Non-pigmented ciliary epithelial cell (primary cell): Measurements from ENCODE around the gene ADGRL4.
"Not testable (repeated sequence)": the region's sequence is repeated elsewhere in the genome, so short reads cannot be mapped to it uniquely, and the experiment has no call there.

ENCODE experiments used
- DNase-seq: peaks from one replicate; pipeline ENCODE4 v3.0.0-alpha.2; 2010; ENCODE audit warnings: low read depth

The ADGRL4 gene

DNA sequence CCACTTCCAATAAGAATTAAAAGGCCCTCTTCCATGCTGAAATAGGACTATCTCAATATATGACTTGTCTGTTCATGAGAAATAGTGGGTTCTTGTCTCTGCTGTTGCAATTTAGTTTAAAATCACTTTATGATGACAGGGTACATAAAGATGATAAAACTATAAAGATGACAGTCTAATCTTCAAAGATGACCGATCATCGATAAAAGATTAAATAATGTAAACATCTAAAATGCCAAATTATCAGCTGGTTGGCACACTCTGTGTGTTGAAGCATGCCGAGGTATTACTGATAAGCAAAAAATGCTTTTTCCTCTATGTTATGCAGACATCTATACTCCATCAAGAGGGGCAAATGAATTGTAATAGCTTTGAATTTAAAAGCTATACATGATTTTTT is 89.5 kb downstream of the ADGRL4 start:
- DNase-seq: no peak

DNA sequence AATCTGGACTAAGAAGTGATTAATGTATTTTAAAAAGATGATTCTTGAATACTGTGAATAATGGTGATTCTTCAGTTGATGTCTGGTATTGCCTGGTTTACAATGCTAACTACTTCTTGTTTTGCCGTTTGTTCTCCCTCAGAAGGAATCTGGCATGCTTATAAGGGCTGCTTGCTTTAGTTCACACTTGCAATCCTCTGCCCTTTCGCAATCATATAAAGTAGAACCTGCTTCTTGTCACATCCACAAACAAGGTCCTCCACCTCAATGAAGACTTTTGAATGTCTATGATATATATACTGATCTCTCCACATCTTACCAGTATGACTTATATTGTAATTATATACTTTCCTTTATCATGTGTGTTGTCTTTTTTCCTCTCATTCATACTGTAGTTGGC is 92.6 kb downstream of the ADGRL4 start:
- no peak for DNase-seq

DNA sequence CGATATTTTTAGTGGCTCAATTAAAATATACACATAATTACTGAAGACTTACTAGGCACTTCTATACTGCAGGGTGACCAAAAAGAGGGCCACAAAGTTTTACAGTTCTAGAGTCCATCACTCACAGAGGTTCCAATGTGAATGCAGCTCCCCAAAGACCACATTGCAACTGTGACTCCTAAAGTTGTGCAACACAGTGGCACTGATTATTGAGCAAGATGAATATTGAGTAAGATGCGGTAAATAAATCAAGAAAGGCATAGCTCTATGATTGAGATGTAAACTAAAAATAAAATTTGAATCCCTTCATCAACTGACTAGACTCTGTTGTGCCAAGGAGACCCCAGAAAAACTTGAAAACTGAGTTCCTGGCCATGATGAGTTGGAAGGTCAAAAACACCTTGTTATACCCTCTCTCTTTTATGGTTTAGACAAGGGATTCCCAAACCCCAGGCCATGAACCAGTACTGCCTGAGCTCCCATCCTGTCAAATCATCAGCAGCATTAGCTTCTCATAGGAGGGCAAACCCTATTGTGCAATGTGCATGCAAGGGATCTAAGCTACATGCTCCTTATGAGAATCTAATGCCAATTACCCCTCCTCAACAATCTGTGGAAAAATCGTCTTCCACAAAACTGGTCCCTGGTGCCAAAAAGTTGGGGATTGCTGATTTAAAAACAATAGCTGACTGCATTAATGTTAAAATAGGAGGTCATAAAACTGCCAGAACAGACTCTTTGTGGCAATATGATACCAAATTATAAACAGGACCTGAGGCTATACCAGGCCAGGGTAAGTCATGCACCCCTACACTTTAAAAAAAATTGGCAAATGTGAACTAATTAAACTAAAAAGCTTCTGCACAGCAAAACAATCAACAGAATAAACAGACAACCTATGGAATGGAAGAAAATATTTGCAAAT is 94.3 kb downstream of the ADGRL4 start:
- DNase-seq: no peak

DNA sequence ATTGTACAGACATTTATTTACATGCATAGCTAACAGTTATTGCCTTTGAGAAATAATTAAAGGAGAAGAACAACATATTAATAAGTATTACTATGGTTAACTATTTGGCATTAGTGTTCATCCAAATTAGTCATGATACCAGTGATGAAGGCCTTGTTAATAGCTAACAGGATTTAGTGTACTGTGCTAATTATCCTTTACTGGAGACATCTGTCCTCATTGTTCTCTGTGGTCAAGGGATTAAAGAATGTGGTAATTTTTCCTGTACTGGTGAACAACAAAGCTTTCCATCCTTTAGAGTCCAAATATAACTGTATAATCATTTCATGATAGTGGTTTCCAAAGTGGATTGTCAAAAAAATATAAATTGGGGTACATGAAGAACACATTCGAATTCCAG is 103.9 kb downstream of the ADGRL4 start:
- DNase-seq: no peak

DNA sequence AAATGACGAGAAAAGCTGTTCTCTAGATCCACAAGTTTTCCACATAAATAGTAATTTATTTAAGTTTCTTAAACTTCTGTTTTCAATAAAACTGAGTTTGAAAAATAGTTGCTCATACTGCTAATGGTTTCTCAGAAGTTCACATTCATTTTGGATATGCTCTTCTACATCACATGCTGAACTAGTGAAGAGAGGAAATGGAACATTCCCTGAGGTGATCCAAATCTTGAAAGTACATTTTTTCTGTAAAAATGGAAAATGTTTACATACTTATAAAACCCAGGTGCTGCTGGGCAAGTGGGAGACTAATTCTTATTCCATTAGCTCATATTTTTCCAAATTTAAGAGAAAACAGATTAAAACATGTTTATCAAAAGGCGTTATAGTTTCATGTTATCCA is 111.7 kb downstream of the ADGRL4 start:
- no peak for DNase-seq

DNA sequence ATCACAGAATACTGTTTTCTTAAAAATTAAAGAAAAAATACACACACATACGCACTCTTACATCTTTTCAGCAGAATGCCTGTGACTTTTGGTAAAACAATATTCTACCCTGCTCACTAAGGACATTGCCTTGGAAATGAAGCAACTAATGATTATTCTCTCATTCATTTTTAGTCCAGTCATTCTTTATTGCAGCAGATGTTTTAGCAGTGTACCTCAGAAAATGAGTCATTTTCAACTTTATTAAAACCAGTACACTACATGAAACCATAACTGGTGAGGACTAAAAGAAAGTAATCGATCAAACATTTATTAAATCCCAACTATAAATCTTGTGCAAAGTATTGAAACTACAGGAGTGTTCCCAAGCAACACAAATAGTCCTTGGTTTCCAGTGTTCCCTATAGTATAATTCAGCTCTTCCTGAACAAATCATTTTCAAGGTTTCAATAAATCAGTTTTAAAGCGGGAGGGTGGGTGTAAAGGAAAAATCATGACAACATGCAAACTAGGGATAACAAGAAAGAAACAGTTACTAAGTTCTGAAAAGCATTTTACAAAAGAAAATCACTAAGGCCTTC is 114.2 kb downstream of the ADGRL4 start:
- DNase-seq: no peak

DNA sequence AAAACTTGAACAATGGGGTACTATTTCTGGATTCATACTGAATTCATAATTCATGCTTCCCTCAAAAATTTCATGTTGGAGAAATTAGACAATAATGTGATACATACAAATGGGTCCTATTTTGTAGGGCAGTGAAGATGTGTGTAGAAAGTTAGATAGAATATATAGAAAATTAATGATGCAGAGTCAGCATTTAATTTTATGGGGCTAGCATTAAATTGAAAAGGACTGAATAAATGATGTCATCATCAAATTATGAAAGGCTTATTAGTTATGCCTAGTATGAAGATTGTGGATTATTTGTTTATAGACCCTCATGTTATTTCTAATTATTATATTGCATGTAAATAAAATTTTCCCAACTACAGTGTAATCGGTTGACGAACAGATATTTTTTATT is 119.1 kb downstream of the ADGRL4 start:
- DNase-seq: no peak

DNA sequence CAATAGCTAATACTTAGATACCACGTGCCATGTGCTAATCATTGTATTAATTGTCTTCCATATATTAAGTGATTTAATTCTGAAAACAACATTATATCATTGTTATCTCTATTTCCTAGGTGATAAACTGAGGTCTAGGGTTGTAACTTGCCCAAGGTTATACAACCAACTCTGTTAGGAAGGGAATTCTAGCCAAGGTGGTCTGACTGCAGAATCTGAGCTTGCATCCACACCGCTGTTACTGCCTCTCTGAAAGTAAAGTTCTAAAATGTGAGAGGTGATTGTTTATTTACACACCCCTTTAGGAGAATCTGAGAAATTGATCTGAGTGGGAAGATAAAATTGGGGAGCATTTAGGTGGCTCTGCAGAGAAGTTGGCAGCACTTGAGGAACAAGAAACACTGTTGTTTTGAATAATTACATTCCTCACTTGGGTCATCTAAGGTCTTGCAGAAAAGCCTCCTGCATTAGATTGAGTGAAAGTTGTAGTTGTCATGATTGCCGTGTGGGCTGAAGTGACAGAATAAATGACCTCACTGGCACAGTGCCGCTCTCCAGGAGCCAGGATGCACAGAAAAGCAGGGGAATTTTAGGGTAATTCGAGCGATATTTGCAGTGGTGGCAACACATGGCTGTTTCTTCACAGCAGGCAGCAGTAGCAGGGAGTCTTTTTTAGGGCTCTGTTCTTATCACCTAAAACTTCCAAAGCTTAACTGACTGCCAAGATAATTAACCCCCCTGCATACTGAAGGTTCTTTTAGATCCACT is 121.7 kb downstream of the ADGRL4 start:
- no peak for DNase-seq

DNA sequence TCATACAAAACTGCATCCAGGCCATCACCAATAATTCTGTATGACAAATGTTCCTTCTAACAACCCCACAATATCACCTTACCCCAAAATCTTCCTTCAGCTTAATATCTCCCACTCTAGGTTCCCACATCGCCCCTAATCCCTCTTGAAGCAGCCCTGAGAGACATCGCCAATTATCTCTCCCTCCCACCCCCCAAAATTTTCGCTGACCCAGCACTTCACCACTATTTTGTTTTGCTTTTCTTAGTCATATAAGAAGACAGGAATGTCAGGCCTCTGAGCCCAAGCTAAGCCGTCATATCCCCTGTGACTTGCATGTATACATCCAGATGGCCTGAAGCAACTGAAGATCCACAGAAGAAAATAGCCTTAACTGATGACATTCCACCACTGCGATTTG is 126.3 kb downstream of the ADGRL4 start:
- DNase-seq: no peak

DNA sequence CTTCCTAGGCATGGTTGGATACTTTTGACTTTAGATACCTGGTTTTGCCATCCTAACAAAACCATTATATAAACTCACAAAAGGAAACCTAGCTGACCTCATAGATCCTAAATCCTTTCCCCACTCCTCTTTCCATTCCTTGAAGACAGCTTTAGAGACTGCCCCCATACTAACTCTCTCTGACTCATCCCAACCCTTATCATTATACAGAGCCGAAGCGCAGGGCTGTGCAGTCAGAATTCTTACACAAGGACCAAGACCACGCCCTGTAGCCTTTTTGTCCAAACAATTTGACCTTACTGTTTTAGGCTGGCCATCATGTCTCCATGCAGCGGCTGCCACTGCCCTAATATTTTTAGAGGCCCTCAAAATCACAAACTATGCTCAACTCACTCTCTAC is 130.5 kb downstream of the ADGRL4 start:
- not testable (repeated sequence) for DNase-seq

DNA sequence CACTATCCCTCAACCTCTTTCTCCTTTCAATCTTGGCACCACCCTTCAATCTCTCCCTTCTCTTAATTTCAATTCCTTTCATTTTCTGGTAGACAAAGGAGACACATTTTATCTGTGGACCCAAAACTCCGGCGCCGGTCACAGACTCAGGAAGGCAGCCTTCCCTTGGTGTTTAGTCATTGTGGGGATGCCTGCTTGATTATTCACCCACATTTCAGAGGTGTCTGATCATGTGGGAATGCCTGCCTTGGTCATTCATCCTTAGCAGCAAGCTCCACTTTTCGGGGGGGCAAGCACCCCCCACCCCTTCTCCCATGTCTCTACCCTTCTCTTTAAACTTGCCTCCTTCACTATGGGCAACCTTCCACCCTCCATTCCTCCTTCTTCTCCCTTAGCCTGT is 133.7 kb downstream of the ADGRL4 start:
- DNase-seq: peak; percentile 34

DNA sequence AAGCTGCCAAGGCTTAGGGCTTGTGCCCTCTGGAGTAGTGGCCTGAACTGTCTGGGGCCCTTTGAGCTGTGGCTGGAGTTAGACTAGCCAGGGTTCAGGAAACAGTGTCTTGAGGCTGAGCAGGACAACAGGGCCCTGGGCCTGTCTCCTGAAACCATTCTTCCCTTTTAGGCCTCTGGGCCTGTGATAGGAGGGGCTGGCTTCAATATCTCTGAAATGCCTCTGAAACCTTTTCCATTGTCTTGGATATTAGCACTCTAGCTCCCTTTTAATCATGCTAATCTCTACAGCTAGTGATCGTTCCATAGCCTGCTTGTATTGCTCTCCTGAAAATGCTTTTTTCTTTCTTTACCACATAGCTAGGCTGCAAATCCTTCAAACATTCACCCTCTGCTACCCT is 135.3 kb downstream of the ADGRL4 start:
- DNase-seq: no peak

DNA sequence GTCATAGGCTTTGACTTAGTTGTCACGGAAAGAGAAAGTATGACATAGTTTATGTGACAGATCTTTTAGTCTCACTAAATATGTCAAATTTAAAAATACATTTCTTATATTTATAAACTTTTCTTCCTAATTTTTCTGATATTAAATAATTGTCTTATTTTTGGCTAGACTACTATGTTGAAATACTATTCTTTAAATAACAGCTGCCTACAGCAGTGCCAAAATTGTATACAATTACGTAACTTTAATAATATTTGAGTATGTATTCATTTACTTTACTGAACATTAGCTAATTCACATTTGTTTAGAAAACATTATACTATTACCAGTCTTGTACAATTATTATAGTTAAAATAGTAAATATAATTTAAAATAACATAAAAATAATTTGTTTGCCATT is 137.4 kb downstream of the ADGRL4 start:
- DNase-seq: no peak

DNA sequence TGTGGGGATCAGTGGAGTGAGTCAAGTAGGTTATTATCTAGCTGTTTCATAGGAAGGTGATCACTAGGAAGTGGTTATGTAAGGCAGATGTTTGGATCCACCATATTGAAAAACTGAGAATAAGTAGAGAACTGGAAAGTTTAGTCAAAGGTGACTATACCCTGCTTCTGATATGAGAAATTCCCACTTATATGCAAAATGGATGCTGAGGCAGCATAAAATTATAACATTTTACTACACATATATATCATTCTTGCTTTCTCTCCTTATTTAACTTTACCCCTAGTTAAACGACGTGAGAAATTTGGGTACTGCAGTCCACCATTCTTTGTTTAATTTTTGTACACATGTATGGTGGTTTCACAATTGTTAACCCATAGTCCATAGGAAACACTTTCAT is 142.4 kb downstream of the ADGRL4 start:
- no peak for DNase-seq

DNA sequence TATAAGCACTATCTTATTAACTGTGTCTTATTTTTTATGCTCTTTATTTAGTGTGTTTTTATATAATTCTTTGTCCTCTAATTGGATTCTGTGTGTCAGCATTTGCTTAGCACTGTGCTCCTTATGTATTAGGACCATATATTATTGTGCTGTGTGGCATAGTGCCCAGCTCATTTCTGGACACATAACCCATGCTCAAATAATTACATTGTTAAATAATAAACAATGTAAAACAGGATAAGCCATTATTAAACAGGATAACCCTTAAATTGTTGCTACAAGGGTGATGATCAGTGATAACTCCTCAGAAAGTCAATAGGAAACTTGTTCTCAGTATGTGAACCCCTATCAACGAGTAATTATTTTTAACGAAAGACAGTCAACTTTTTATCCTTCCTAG is 150.4 kb downstream of the ADGRL4 start:
- DNase-seq: no peak

DNA sequence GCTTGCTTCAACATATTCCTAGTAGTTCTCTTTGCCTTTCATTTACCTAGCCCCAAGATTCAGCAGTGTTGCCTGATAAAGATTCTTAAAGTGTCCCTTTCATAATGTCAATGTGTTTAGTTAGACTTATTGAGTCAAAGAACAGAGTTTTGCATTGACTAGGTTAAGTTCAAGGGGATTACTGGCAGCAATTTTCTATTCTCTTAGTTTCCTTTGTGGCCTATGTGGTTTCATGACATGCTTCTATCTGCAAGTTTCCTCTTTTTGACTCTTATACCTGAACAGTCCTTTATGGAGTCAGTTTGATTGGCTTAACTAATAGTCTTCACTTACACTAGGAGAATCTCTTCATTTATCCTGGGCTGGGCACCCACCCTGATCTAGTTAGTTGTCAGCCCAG is 151.3 kb downstream of the ADGRL4 start:
- DNase-seq: no peak

DNA sequence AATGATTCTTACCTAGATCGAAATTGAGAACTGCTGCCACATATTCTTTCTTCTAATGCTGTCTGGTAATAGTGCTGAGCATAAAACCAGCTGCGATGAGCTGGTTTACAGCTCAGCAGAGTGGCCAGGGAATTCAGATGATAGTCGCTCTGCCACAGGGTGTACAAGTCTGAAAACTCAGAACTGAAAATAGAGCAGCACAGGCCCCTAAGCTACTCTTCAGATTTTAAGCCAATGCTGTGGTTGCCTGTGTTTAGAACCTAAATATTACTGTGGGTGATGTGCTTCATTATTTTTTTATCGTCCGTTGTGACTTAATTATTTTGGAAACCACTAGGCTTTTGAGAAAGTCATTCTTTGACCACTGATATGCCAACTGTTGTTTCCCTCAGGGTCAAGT is 152.0 kb downstream of the ADGRL4 start:
- no peak for DNase-seq

DNA sequence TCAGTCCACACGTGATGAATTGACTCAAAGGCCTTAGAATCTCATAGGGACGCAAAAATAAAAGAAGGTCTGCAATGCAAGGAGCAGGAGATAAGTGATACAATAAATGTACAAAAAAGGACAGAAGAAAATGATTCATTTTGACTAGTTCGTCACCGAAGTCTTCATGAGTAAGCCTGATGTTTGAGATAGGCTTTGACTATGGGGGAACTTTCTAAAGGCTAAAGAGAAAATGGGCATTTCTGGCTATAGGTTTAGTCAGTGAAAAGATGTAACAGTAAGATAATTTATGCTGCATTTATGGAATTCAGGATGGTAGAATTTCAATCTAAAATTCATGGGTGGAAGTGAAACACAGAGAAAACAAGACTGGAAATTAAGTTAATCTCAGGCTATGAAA is 163.0 kb downstream of the ADGRL4 start:
- no peak for DNase-seq

DNA sequence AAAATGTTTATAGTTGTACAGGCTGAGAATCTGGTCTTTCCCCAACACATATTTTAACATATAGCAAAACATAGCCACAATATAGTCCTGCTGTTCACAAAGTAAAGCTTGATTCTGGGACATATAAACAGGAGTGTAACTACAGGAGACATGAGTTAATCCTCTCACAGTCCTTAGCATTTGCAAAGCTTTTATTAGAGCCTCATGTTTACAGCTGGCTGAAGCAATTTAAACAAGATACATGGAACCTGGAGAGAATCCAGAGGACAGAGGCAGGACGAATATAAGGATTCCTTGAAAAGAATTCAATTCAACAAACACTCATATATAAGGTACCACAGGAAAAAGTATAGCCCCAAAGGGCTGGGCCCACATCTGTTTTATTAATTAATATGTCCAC is 163.4 kb downstream of the ADGRL4 start:
- no peak for DNase-seq

DNA sequence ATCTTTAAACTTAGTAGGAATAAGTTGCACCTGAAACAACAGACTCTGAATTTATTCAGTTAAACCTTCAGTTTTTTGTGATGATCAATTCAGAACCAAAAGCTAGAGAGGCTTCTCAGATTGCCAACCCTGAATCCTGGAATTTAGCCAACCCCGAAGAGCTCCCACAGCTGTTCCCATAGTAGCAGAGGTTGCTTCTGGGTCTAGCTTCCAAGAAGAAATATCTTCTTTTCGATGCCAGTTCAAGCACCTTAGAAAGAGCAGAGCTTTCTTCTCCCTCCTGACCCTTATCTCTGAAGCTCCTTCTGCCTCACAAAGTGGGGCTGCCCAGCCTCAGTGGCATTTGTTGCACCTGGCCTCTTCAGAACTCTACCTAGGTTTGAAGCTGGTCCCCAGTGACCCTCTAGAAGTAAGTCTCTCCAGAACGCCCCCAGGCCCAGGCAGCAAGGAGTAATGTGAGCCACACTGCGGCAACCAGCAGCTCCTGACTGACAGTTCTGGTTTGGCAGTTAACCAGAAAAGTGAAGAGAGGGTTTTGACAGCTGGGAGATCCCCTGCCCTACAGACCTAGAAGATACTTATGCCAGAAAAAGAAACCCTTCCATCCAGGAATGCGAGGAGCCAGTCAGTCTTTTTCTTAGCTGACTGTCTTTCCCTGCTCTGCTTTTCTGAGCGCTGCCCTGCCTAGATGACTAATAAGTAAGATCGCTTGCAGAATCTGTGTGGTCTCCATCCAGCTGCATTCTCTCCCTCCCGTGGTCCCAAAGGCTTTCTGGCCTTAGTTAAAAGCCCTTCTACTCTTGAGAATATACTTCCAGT is 165.9 kb downstream of the ADGRL4 start:
- DNase-seq: no peak
